ENCODE results near the gene TNFSF10. TPM values are rescaled to one million over a fixed set of nuclear protein-coding genes. Genes with fewer than 3 reads are reported as not detected.

Gene TNFSF10
- polyA plus RNA-seq, 1 donor from 2014 or later = not detected

GRCh38 chr3:172561897-172562640 lies 38.8 kb upstream of the TNFSF10 start (continued):
- TF ChIP-seq POLR2AphosphoS5 (IDR thresholded peaks at IDR 0.05) (no peak), EZH2 (IDR thresholded peaks at IDR 0.05; ENCODE audit: borderline replicate concordance, insufficient read depth, low read length, poor library complexity, severe bottlenecking) (no peak)

- H3K9ac ChIP-seq (ENCODE audit: low read length) = no peak overlapping the region
- H3K9me3 ChIP-seq (ENCODE audit: low read length) = no peaks in the 10 kb centered on the region
- H3K4me2 ChIP-seq (ENCODE audit: low read length) = no peak overlapping the region
- H3K79me2 ChIP-seq (replicated peaks; ENCODE audit: insufficient read depth, low read length) = no peaks in the 10 kb centered on the region
- no peaks in the 10 kb centered on the region for H3K27me3 ChIP-seq (ENCODE audit: insufficient read depth, low read depth, low read length)
- H3K4me3 ChIP-seq (ENCODE audit: low read length) = no peak overlapping the region
- no peak overlapping the region for H3K27ac ChIP-seq (ENCODE audit: low read length)
- H3K9me2 ChIP-seq (ENCODE audit: insufficient read depth, low read length) = no peaks in the 10 kb centered on the region
- H3F3A ChIP-seq (ENCODE audit: insufficient read depth, low read length, poor library complexity, severe bottlenecking) = no peaks in the 10 kb centered on the region
- H4K20me1 ChIP-seq (ENCODE audit: insufficient read depth) = no peaks in the 10 kb centered on the region
- H2AFZ ChIP-seq (ENCODE audit: low read depth, low read length) = no peak overlapping the region
- H3K36me3 ChIP-seq (ENCODE audit: insufficient read depth, low read length) = no peaks in the 10 kb centered on the region
- TF ChIP-seq MXI1 (conservative IDR thresholded peaks at IDR 0.05; ENCODE audit: poor library complexity, severe bottlenecking) (no peak), TAF1 (IDR thresholded peaks at IDR 0.05; ENCODE audit: low read depth) (no peak), EZH2 (IDR thresholded peaks at IDR 0.05; ENCODE audit: borderline replicate concordance, insufficient read depth, low read length, poor library complexity, severe bottlenecking) (no peak), SMC3 (conservative IDR thresholded peaks at IDR 0.05; ENCODE audit: poor library complexity) (no peak), EP300 (conservative IDR thresholded peaks at IDR 0.05; ENCODE audit: poor library complexity, severe bottlenecking) (no peak), POLR2AphosphoS5 (IDR thresholded peaks at IDR 0.05) (no peak), REST (IDR thresholded peaks at IDR 0.05; ENCODE audit: borderline replicate concordance) (no peak), RAD21 (conservative IDR thresholded peaks at IDR 0.05) (no peak), CTCF (IDR thresholded peaks at IDR 0.05; ENCODE audit: poor library complexity, severe bottlenecking) (no peak)
Observed at GRCh38 chr3:172560586-172560985, 37.4 kb upstream of the TNFSF10 start.

- H3K9me3 ChIP-seq (ENCODE audit: low read length) = no peaks in the 10 kb centered on the region
- no peaks in the 10 kb centered on the region for H3K27me3 ChIP-seq (ENCODE audit: insufficient read depth, low read depth, low read length)
- H4K20me1 ChIP-seq (ENCODE audit: insufficient read depth) = no peaks in the 10 kb centered on the region
Observed at GRCh38 chr3:172560026-172560425, 36.8 kb upstream of the TNFSF10 start.

More at GRCh38 chr3:172560026-172560425, 36.8 kb upstream of the TNFSF10 start:
- H3K4me3 ChIP-seq (ENCODE audit: low read length) = no peak overlapping the region
- H3K9ac ChIP-seq (ENCODE audit: low read length) = no peak overlapping the region
- no peaks in the 10 kb centered on the region for H3K79me2 ChIP-seq (replicated peaks; ENCODE audit: insufficient read depth, low read length)
- no peak overlapping the region for H3K27ac ChIP-seq (ENCODE audit: low read length)
- no peak overlapping the region for H3K4me2 ChIP-seq (ENCODE audit: low read length)
- H3K36me3 ChIP-seq (ENCODE audit: insufficient read depth, low read length) = no peaks in the 10 kb centered on the region
- no peaks in the 10 kb centered on the region for H3F3A ChIP-seq (ENCODE audit: insufficient read depth, low read length, poor library complexity, severe bottlenecking)
- H2AFZ ChIP-seq (ENCODE audit: low read depth, low read length) = no peak overlapping the region
- TF ChIP-seq EZH2 (IDR thresholded peaks at IDR 0.05; ENCODE audit: borderline replicate concordance, insufficient read depth, low read length, poor library complexity, severe bottlenecking) (no peak), SMC3 (conservative IDR thresholded peaks at IDR 0.05; ENCODE audit: poor library complexity) (no peak), RAD21 (conservative IDR thresholded peaks at IDR 0.05) (no peak), EP300 (conservative IDR thresholded peaks at IDR 0.05; ENCODE audit: poor library complexity, severe bottlenecking) (no peak), MXI1 (conservative IDR thresholded peaks at IDR 0.05; ENCODE audit: poor library complexity, severe bottlenecking) (no peak), POLR2AphosphoS5 (IDR thresholded peaks at IDR 0.05) (no peak), REST (IDR thresholded peaks at IDR 0.05; ENCODE audit: borderline replicate concordance) (no peak), TAF1 (IDR thresholded peaks at IDR 0.05; ENCODE audit: low read depth) (no peak), CTCF (IDR thresholded peaks at IDR 0.05; ENCODE audit: poor library complexity, severe bottlenecking) (no peak)
- no peaks in the 10 kb centered on the region for H3K9me2 ChIP-seq (ENCODE audit: insufficient read depth, low read length)

Measured in neural cell (in vitro differentiated cells).